DND-41 (cell line): Measurements from ENCODE around the gene SERPINB2.
A peak's percentile ranks its signal among the peaks of the same experiment; 100 is the strongest.

Source experiments
- ATAC-seq: fragments of 200-7000 bp; cut with Tn5 transposase; 3 replicates; pipeline ENCODE4 v1.9.1; 2021; ENCODE audit warnings: low read depth; ENCODE audit not compliant: insufficient read depth
- DNase-seq: peaks from one replicate; pipeline ENCODE4 v3.0.0-alpha.2; 2020
- H2AFZ ChIP-seq: 2 replicates; pipeline ENCODE4 v1.6.0; 2012; ENCODE audit warnings: low read depth, low read length
- H3K27ac ChIP-seq: 2 replicates; pipeline ENCODE4 v1.5.1; 2012; ENCODE audit warnings: low read length, inconsistent platforms
- H3K27me3 ChIP-seq: fragments of 200-600 bp; sonication (generic); 2 replicates; pipeline ENCODE4 v1.6.0; 2012; ENCODE audit warnings: low read length, mild to moderate bottlenecking, inconsistent platforms; ENCODE audit not compliant: insufficient read depth, poor library complexity
- H3K36me3 ChIP-seq: 2 replicates; pipeline ENCODE4 v1.5.1; 2012; ENCODE audit warnings: low read length, inconsistent platforms; ENCODE audit not compliant: insufficient read depth
- H3K4me1 ChIP-seq: 2 replicates; pipeline ENCODE4 v1.5.1; 2012; ENCODE audit warnings: mild to moderate bottlenecking, low read length; ENCODE audit not compliant: insufficient read depth
- H3K4me2 ChIP-seq: 2 replicates; pipeline ENCODE4 v1.6.0; 2012; ENCODE audit warnings: mild to moderate bottlenecking, moderate library complexity, low read length, inconsistent platforms; ENCODE audit not compliant: insufficient read depth
- H3K4me3 ChIP-seq, 2 experiments: fragments of 200-600 bp in 1 of 2; shearing (Covaris generic) in 1 of 2; 2 replicates each; pipeline ENCODE4 v1.5.1; 2012 to 2016; ENCODE audit warnings: inconsistent platforms in 2 of 2, low read length in 2 of 2, mild to moderate bottlenecking in 2 of 2, low read depth in 1 of 2, moderate library complexity in 1 of 2
- H3K79me2 ChIP-seq: 2 replicates; pipeline ENCODE4 v1.6.0; 2012; ENCODE audit warnings: low read length, inconsistent platforms; ENCODE audit not compliant: insufficient read depth
- H3K9ac ChIP-seq: 2 replicates; pipeline ENCODE4 v1.6.0; 2012; ENCODE audit warnings: low read depth, mild to moderate bottlenecking, inconsistent platforms, low read length, moderate library complexity
- H3K9me3 ChIP-seq: 2 replicates; pipeline ENCODE4 v1.5.1; 2012; ENCODE audit warnings: low read length, moderate library complexity, mild to moderate bottlenecking, inconsistent platforms; ENCODE audit not compliant: insufficient read depth, severe bottlenecking
- H4K20me1 ChIP-seq: 2 replicates; pipeline ENCODE4 v1.6.0; 2012; ENCODE audit warnings: low read length; ENCODE audit not compliant: insufficient read depth
- CTCF ChIP-seq: IDR thresholded peaks from 2 replicates; pipeline ENCODE4 v1.5.1; 2012; ENCODE audit warnings: borderline replicate concordance, low read length, moderate library complexity, mild to moderate bottlenecking; ENCODE audit not compliant: poor library complexity, severe bottlenecking; ENCODE audit errors: extremely low read depth
- EZH2 ChIP-seq: IDR thresholded peaks from 3 replicates; pipeline ENCODE4 v1.6.1; 2012; ENCODE audit warnings: borderline replicate concordance, low read depth, mild to moderate bottlenecking, moderate library complexity, low read length, inconsistent platforms; ENCODE audit not compliant: severe bottlenecking

Gene SERPINB2

GRCh38 chr18:63947051-63947790 lies 59.7 kb downstream of the SERPINB2 start:
- Histone ChIP-seq H4K20me1 (no peaks in the 10 kb centered on the region), H3K79me2 (no peaks in the 10 kb centered on the region), H3K27ac (no peak overlapping the region), H3K9me3 (no peaks in the 10 kb centered on the region), H3K27me3 (no peaks in the 10 kb centered on the region), H3K4me1 (no peaks in the 10 kb centered on the region), H3K4me2 (no peak overlapping the region), H3K4me3 (no peak overlapping the region), H3K36me3 (no peaks in the 10 kb centered on the region), H3K9ac (no peak overlapping the region), H2AFZ (no peak overlapping the region)
- ATAC-seq (no peak), DNase-seq (no peak)
- TF ChIP-seq CTCF (no peak), EZH2 (no peak)

GRCh38 chr18:63949068-63949737 lies 61.7 kb downstream of the SERPINB2 start, which contains the start of gene HMSD:
HMSD (plus strand) TSS chr18:63949301; CDS start chr18:63953456, 4,155 bp downstream.
- Histone ChIP-seq H2AFZ (no peak within 1 kb of the TSS; the same call in 1 of the 2 replicates), H3K27me3 (no peaks in the 10 kb centered on the region), H3K9ac (no peak within 1 kb of the TSS), H3K4me2 (no peak within 1 kb of the TSS), H3K9me3 (no peaks in the 10 kb centered on the region), H3K79me2 (no peaks in the 10 kb centered on the region), H4K20me1 (no peaks in the 10 kb centered on the region), H3K36me3 (no peaks in the 10 kb centered on the region), H3K4me1 (no peaks in the 10 kb centered on the region), H3K4me3 (no peak within 1 kb of the TSS), H3K27ac (no peak within 1 kb of the TSS)
- ATAC-seq = no peak
- TF ChIP-seq CTCF = no peak
- no peak for TF ChIP-seq EZH2
- no peak for DNase-seq

- H3K4me1 ChIP-seq = no peaks in the 10 kb centered on the region
- no peaks in the 10 kb centered on the region for H3K36me3 ChIP-seq
- no peak overlapping the region for H3K4me2 ChIP-seq
- ATAC-seq (no peak), DNase-seq (no peak)
- H3K27me3 ChIP-seq = no peaks in the 10 kb centered on the region
- TF ChIP-seq CTCF (peak; percentile 6), EZH2 (no peak)
- H3K4me3 ChIP-seq = no peak overlapping the region
- H3K9ac ChIP-seq = no peak overlapping the region
- H3K79me2 ChIP-seq = no peaks in the 10 kb centered on the region
- H2AFZ ChIP-seq = no peak overlapping the region
- no peaks in the 10 kb centered on the region for H4K20me1 ChIP-seq
- no peak overlapping the region for H3K27ac ChIP-seq
- no peaks in the 10 kb centered on the region for H3K9me3 ChIP-seq
These were observed 63.8 kb downstream of the SERPINB2 start for GRCh38 chr18:63951302-63951705.
